DOHH2 (cell line): ENCODE results near the gene E2F4.

ENCODE experiments used
- H3F3A ChIP-seq: fragments of 200-600 bp; sonication (generic), shearing (Covaris generic); 2 replicates; pipeline ENCODE4 v1.6.0; 2016; ENCODE audit warnings: antibody characterized with exemption, mild to moderate bottlenecking; ENCODE audit not compliant: control insufficient read depth, insufficient read depth
- H3K27ac ChIP-seq: fragments of 200-600 bp; sonication (generic); 2 replicates; pipeline ENCODE4 v1.5.1; 2014; ENCODE audit warnings: low read depth, mild to moderate bottlenecking, low read length, moderate library complexity
- H3K27me3 ChIP-seq: fragments of 200-600 bp; sonication (generic); 2 replicates; pipeline ENCODE4 v1.6.1; 2014; ENCODE audit warnings: mild to moderate bottlenecking, low read length, mixed read lengths; ENCODE audit not compliant: control insufficient read depth
- H3K36me3 ChIP-seq: fragments of 200-600 bp; sonication (generic); 2 replicates; pipeline ENCODE4 v1.6.1; 2014; ENCODE audit warnings: mild to moderate bottlenecking, low read length, moderate library complexity, mixed read lengths; ENCODE audit not compliant: control insufficient read depth
- H3K4me1 ChIP-seq: fragments of 200-600 bp; sonication (generic); 2 replicates; pipeline ENCODE4 v1.6.1; 2014; ENCODE audit warnings: mild to moderate bottlenecking, low read length, mixed read lengths; ENCODE audit not compliant: control insufficient read depth
- H3K4me2 ChIP-seq: fragments of 200-600 bp; sonication (generic); 2 replicates; pipeline ENCODE4 v1.6.0; 2014; ENCODE audit warnings: mild to moderate bottlenecking, low read length, moderate library complexity
- H3K4me3 ChIP-seq: fragments of 200-600 bp; sonication (generic); 2 replicates; pipeline ENCODE4 v1.5.1; 2014; ENCODE audit warnings: mild to moderate bottlenecking, low read length, mixed read lengths
- H3K79me2 ChIP-seq: fragments of 200-600 bp; sonication (generic); 2 replicates; pipeline ENCODE4 v1.6.1; 2014; ENCODE audit warnings: mild to moderate bottlenecking, low read length, mixed read lengths; ENCODE audit not compliant: control insufficient read depth
- H3K9me2 ChIP-seq: fragments of 200-600 bp; sonication (generic); replicated peaks from 2 replicates; pipeline ENCODE4 v1.6.1; 2014; ENCODE audit warnings: mild to moderate bottlenecking, low read length, mixed read lengths; ENCODE audit not compliant: control insufficient read depth
- H3K9me3 ChIP-seq: fragments of 200-600 bp; sonication (generic); 2 replicates; pipeline ENCODE4 v1.6.1; 2014; ENCODE audit warnings: antibody characterized with exemption, low read length, mixed read lengths; ENCODE audit not compliant: control insufficient read depth, insufficient read depth
- H4K20me1 ChIP-seq: fragments of 200-600 bp; sonication (generic); 2 replicates; pipeline ENCODE4 v1.6.0; 2014; ENCODE audit warnings: low read depth, mild to moderate bottlenecking, antibody characterized with exemption, low read length, moderate library complexity; ENCODE audit not compliant: control insufficient read depth, insufficient read depth
- CTCF ChIP-seq: fragments of 200-600 bp; sonication (generic); IDR thresholded peaks from one replicate; pipeline ENCODE4 v1.5.1; 2014; ENCODE audit warnings: antibody characterized with exemption, mild to moderate bottlenecking, low read depth, low read length; ENCODE audit not compliant: poor library complexity, severe bottlenecking
- EZH2phosphoT487 ChIP-seq: fragments of 200-600 bp; sonication (generic); IDR thresholded peaks from 2 replicates; pipeline ENCODE4 v1.6.1; 2017; ENCODE audit warnings: borderline replicate concordance, mild to moderate bottlenecking, antibody characterized with exemption, low read length, moderate library complexity, mixed read lengths

Gene E2F4

GRCh38 chr16:67209565-67209964, 17.6 kb downstream of the E2F4 start:
- H3K9me3 ChIP-seq = no peaks in the 10 kb centered on the region
- no peaks in the 10 kb centered on the region for H3F3A ChIP-seq
- no peaks in the 10 kb centered on the region for H4K20me1 ChIP-seq
- no peak overlapping the region for H3K4me3 ChIP-seq
- no peak overlapping the region for H3K4me2 ChIP-seq
- TF ChIP-seq CTCF (no peak), EZH2phosphoT487 (no peak)
- H3K79me2 ChIP-seq = no peaks in the 10 kb centered on the region
- H3K27me3 ChIP-seq = peaks cover 3% of the 10 kb centered on the region; the same call in 1 of the 2 replicates
- H3K36me3 ChIP-seq = no peaks in the 10 kb centered on the region
- H3K4me1 ChIP-seq = no peaks in the 10 kb centered on the region
- H3K27ac ChIP-seq = no peak overlapping the region
- H3K9me2 ChIP-seq = no peaks in the 10 kb centered on the region

- Histone ChIP-seq H3K4me3 (no peak overlapping the region), H3F3A (no peaks in the 10 kb centered on the region), H3K9me2 (no peaks in the 10 kb centered on the region), H4K20me1 (no peaks in the 10 kb centered on the region), H3K27ac (no peak overlapping the region), H3K79me2 (no peaks in the 10 kb centered on the region), H3K4me2 (no peak overlapping the region), H3K27me3 (peaks cover 3% of the 10 kb centered on the region; the same call in 1 of the 2 replicates), H3K9me3 (no peaks in the 10 kb centered on the region), H3K36me3 (no peaks in the 10 kb centered on the region), H3K4me1 (no peaks in the 10 kb centered on the region)
- TF ChIP-seq EZH2phosphoT487 (no peak), CTCF (no peak)
Measured at GRCh38 chr16:67210069-67210937, 18.3 kb downstream of the E2F4 start.

- Histone ChIP-seq H3K36me3 (no peaks in the 10 kb centered on the region), H3K79me2 (no peaks in the 10 kb centered on the region), H3K9me3 (no peaks in the 10 kb centered on the region), H4K20me1 (no peaks in the 10 kb centered on the region), H3K4me2 (no peak overlapping the region), H3K4me1 (no peaks in the 10 kb centered on the region), H3K27ac (no peak overlapping the region), H3F3A (no peaks in the 10 kb centered on the region), H3K9me2 (no peaks in the 10 kb centered on the region), H3K4me3 (no peak overlapping the region), H3K27me3 (peaks cover 3% of the 10 kb centered on the region; the same call in 1 of the 2 replicates)
- TF ChIP-seq CTCF = no peak
- TF ChIP-seq EZH2phosphoT487 = no peak
Measured at GRCh38 chr16:67211674-67212073, 19.7 kb downstream of the E2F4 start.
